Activated naive CD8-positive, alpha-beta T cell treated with anti-CD3 and anti-CD28 coated beads, Interleukin-2, amount 50 U/mL, for 24 hours (primary cell): ENCODE measurements around the gene XPR1.

Experiments used
- ATAC-seq: fragments of 150-1000 bp; cut with Tn5 transposase; one replicate; pipeline ENCODE4 v1.10.0; 2021
- DNase-seq: peaks from one replicate; pipeline ENCODE4 v3.0.0; 2021
- H3K27ac Mint-ChIP-seq: one replicate; pipeline ENCODE4 v1.8.0; 2021; ENCODE audit warnings: mild to moderate bottlenecking, mixed read lengths
- H3K27me3 Mint-ChIP-seq: one replicate; pipeline ENCODE4 v1.8.0; 2021; ENCODE audit warnings: mixed read lengths
- H3K36me3 Mint-ChIP-seq: one replicate; pipeline ENCODE4 v1.8.0; 2021; ENCODE audit warnings: low read depth, mixed read lengths
- H3K4me1 Mint-ChIP-seq: one replicate; pipeline ENCODE4 v1.8.0; 2021; ENCODE audit warnings: mixed read lengths
- H3K4me3 Mint-ChIP-seq: one replicate; pipeline ENCODE4 v1.8.0; 2021; ENCODE audit warnings: mild to moderate bottlenecking, moderate library complexity, mixed read lengths
- H3K9me3 Mint-ChIP-seq: one replicate; pipeline ENCODE4 v1.8.0; 2021; ENCODE audit warnings: mixed read lengths

Gene XPR1

DNA sequence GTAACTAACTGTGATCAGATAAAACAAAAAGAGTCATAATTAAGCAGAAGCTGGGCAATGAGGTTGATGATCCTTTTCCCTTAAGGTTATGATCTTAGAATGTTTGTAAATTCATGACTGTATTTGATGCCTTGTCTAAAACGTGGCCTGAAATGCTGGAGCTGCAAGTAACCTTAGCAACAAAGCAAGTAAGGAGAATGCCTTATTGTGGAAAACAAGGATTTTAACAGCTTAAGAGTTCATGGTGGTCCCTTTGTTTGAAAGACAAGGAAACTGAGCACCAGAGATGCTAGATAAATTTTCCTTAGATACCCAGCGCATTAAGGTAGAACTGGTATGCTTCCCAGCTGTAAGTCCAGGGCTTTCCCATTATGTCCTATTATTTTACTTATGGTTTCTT, 25.7 kb upstream of the XPR1 start:
- H3K36me3 Mint-ChIP-seq, result no peaks in the 10 kb centered on the region
- ATAC-seq (no peak), DNase-seq (no peak)
- H3K27ac Mint-ChIP-seq, result no peak overlapping the region
- peaks cover 1% of the 10 kb centered on the region for H3K4me1 Mint-ChIP-seq
- no peaks in the 10 kb centered on the region for H3K27me3 Mint-ChIP-seq
- H3K9me3 Mint-ChIP-seq, result no peaks in the 10 kb centered on the region
- no peak overlapping the region for H3K4me3 Mint-ChIP-seq

GRCh38 chr1:180609643-180610555, 21.9 kb upstream of the XPR1 start:
- no peaks in the 10 kb centered on the region for H3K27me3 Mint-ChIP-seq
- H3K36me3 Mint-ChIP-seq, result no peaks in the 10 kb centered on the region
- no peak for ATAC-seq
- H3K9me3 Mint-ChIP-seq, result no peaks in the 10 kb centered on the region
- peaks cover 5% of the 10 kb centered on the region for H3K4me1 Mint-ChIP-seq
- no peak overlapping the region for H3K4me3 Mint-ChIP-seq
- no peak for DNase-seq
- no peak overlapping the region for H3K27ac Mint-ChIP-seq

GRCh38 chr1:180610556-180611015, 21.2 kb upstream of the XPR1 start:
- no peak for ATAC-seq
- Mint-ChIP-seq H3K27ac (no peak overlapping the region), H3K27me3 (no peaks in the 10 kb centered on the region), H3K36me3 (no peaks in the 10 kb centered on the region), H3K4me1 (peaks cover 5% of the 10 kb centered on the region), H3K4me3 (no peak overlapping the region), H3K9me3 (no peaks in the 10 kb centered on the region)
- no peak for DNase-seq

- H3K4me3 Mint-ChIP-seq, result no peak overlapping the region
- peaks cover 5% of the 10 kb centered on the region for H3K4me1 Mint-ChIP-seq
- no peaks in the 10 kb centered on the region for H3K27me3 Mint-ChIP-seq
- no peak for DNase-seq
- ATAC-seq, result no peak
- H3K27ac Mint-ChIP-seq, result no peak overlapping the region
- no peaks in the 10 kb centered on the region for H3K9me3 Mint-ChIP-seq
- no peaks in the 10 kb centered on the region for H3K36me3 Mint-ChIP-seq
These were observed 20.5 kb upstream of the XPR1 start for GRCh38 chr1:180611016-180611930.

GRCh38 chr1:180612632-180613031, 19.2 kb upstream of the XPR1 start:
- Mint-ChIP-seq H3K4me3 (no peak overlapping the region), H3K9me3 (no peaks in the 10 kb centered on the region), H3K36me3 (no peaks in the 10 kb centered on the region), H3K27ac (no peak overlapping the region), H3K4me1 (peaks cover 5% of the 10 kb centered on the region), H3K27me3 (no peaks in the 10 kb centered on the region)
- DNase-seq, result no peak
- ATAC-seq, result no peak

- Mint-ChIP-seq H3K4me3 (no peak overlapping the region), H3K9me3 (no peaks in the 10 kb centered on the region), H3K27ac (no peak overlapping the region), H3K36me3 (no peaks in the 10 kb centered on the region), H3K27me3 (no peaks in the 10 kb centered on the region), H3K4me1 (peaks cover 5% of the 10 kb centered on the region)
- no peak for DNase-seq
- ATAC-seq, result no peak
These were observed 17.1 kb upstream of the XPR1 start for GRCh38 chr1:180614730-180615129.

DNA sequence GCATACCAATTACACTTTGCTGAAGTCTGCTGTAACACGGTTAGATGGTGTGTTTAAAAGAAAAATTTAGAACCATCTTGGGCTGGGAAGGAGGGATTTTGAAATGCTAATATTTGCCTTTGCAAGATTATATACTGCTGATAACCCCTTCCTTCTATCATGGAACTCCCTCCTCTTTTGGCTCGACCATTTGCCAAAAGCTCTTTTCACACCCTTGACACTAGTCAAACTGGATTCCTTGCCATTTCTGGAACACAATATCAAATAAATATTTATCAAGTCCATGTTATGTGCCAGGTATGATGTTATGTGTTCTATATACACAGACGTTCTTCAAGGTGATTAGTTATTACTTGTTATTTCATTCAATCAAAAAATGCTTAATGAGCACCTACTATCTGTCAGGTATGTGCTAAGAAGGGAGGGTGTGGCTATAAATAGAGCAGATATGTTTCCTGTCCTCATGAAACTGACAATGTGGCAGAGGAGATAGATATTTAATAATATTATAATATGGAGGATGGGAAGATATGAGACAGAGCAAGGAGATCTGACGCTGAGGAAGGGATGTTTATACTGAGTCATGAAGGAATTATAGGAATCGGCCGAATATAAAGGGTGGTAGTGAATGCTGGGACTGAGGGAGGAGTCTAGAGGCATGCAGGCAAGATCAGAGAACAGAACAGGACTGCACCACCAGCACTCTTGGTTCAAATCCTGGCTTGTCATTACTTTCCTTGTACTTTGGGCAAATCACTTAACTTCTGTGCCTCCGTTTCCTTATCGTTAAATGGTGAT, 16.1 kb upstream of the XPR1 start:
- H3K27me3 Mint-ChIP-seq, result no peaks in the 10 kb centered on the region
- H3K27ac Mint-ChIP-seq, result no peak overlapping the region
- DNase-seq, result no peak
- no peaks in the 10 kb centered on the region for H3K9me3 Mint-ChIP-seq
- ATAC-seq, result no peak
- H3K4me3 Mint-ChIP-seq, result no peak overlapping the region
- H3K36me3 Mint-ChIP-seq, result no peaks in the 10 kb centered on the region
- peaks cover 5% of the 10 kb centered on the region for H3K4me1 Mint-ChIP-seq

DNA sequence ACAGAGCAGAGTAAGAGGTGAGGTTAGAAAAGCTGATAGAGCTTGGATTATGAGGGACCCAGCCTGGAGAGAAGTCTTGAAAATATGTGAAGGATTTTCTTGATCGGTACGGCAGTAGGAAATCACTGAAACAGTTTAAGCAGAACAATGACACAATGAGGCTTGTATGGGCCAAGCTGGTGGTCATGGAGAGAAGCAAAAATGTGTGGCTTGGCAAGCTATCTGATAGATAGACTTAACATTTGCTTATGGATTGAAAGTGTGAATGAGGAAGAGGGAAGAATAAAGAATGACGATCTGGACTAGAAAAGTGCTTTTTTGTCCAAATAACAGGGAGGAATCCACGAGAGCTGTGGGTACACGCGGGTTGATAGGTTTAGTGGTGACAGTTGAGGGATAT, 15.4 kb upstream of the XPR1 start:
- Mint-ChIP-seq H3K9me3 (no peaks in the 10 kb centered on the region), H3K27ac (no peak overlapping the region), H3K27me3 (no peaks in the 10 kb centered on the region), H3K4me3 (no peak overlapping the region), H3K4me1 (peaks cover under 1% of the 10 kb centered on the region), H3K36me3 (no peaks in the 10 kb centered on the region)
- ATAC-seq, result no peak
- DNase-seq, result no peak

- Mint-ChIP-seq H3K4me1 (peaks cover 3% of the 10 kb centered on the region), H3K27ac (no peak overlapping the region), H3K9me3 (no peaks in the 10 kb centered on the region), H3K36me3 (no peaks in the 10 kb centered on the region), H3K27me3 (no peaks in the 10 kb centered on the region), H3K4me3 (no peak overlapping the region)
- ATAC-seq (no peak), DNase-seq (no peak)
These were observed 13.9 kb upstream of the XPR1 start for GRCh38 chr1:180617774-180618395.

DNA sequence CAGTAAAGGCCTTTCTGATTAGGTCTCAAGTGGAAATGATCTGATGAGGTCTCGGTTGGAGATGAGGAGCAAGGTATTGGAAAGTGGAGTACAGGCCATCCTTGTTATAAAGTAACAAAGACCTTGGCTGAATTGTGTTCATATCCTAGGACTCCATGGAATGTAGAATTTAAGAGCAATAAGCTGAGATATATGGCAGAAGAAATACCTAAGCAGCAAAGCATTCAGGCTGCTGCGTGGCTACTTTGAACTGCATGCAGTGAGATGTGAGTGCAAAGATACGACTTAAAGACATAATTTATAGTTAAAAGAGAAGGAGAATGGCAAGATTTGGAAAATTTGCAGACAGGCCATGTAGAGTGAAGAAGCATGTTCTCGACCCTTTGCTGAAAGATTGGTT, 11.2 kb upstream of the XPR1 start:
- Mint-ChIP-seq H3K27me3 (peaks cover 7% of the 10 kb centered on the region), H3K4me1 (peaks cover 3% of the 10 kb centered on the region), H3K4me3 (no peak overlapping the region), H3K36me3 (no peaks in the 10 kb centered on the region), H3K27ac (no peak overlapping the region), H3K9me3 (no peaks in the 10 kb centered on the region)
- ATAC-seq (no peak), DNase-seq (no peak)

- H3K36me3 Mint-ChIP-seq, result no peaks in the 10 kb centered on the region
- H3K27ac Mint-ChIP-seq, result no peak overlapping the region
- no peak overlapping the region for H3K4me3 Mint-ChIP-seq
These were observed 8.9 kb upstream of the XPR1 start for GRCh38 chr1:180622658-180623508.

GRCh38 chr1:180623579-180624347, 8.1 kb upstream of the XPR1 start:
- H3K4me1 Mint-ChIP-seq, result peaks cover 3% of the 10 kb centered on the region
- peaks cover 13% of the 10 kb centered on the region for H3K27me3 Mint-ChIP-seq
- no peaks in the 10 kb centered on the region for H3K9me3 Mint-ChIP-seq
- DNase-seq (no peak), ATAC-seq (no peak)
- no peaks in the 10 kb centered on the region for H3K36me3 Mint-ChIP-seq
- no peak overlapping the region for H3K4me3 Mint-ChIP-seq
- no peak overlapping the region for H3K27ac Mint-ChIP-seq

More at GRCh38 chr1:180622658-180623508, 8.9 kb upstream of the XPR1 start:
- Mint-ChIP-seq H3K9me3 (no peaks in the 10 kb centered on the region), H3K27me3 (peaks cover 13% of the 10 kb centered on the region), H3K4me1 (peaks cover 3% of the 10 kb centered on the region)
- DNase-seq (no peak), ATAC-seq (peak; percentile 52)

- Mint-ChIP-seq H3K27me3 (peaks cover 13% of the 10 kb centered on the region), H3K27ac (no peak overlapping the region), H3K4me3 (no peak overlapping the region), H3K36me3 (no peaks in the 10 kb centered on the region), H3K9me3 (no peaks in the 10 kb centered on the region), H3K4me1 (peaks cover 11% of the 10 kb centered on the region)
- ATAC-seq, result no peak
- no peak for DNase-seq
These were observed 5.1 kb upstream of the XPR1 start for GRCh38 chr1:180626711-180627110.
